ENCODE measurements around the gene RBM47. TPM values are rescaled to one million over a fixed set of nuclear protein-coding genes. Genes with fewer than 3 reads are reported as not detected.

RBM47 gene
- total RNA-seq, 1 donor from 2014 or later: 7.1 TPM

DNA sequence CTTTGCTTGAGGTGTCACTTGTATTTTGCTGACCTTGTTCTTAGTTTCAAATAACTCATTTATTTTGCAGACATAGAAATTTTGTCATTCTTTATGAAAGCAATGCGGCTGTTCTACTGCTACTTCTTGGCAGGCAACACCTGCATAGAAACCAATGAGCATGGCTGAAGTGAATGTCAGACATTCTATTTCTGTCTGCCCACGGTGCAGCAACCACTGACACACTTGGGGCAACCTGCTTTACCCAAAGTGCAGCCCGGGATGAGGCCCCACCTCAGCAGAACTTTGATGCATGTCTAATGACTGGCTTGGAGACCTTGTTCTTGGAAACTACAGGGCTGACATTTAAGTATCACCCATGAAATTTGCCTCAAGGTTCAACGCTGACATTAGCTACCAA is 93.6 kb downstream of the RBM47 start:
- H3K27me3 ChIP-seq: no peaks in the 10 kb centered on the region
- H3K27ac ChIP-seq: no peak overlapping the region
- DNase-seq (ENCODE audit: low spot score in 2 of 2): no peak
- no peaks in the 10 kb centered on the region for H3K4me1 ChIP-seq
- intact Hi-C loops (cut with DNase I): no loop called here
- H3K4me3 ChIP-seq: no peak overlapping the region
- no peaks in the 10 kb centered on the region for H3K9me3 ChIP-seq
- no peaks in the 10 kb centered on the region for H3K36me3 ChIP-seq
- TF ChIP-seq, protein P1, sequence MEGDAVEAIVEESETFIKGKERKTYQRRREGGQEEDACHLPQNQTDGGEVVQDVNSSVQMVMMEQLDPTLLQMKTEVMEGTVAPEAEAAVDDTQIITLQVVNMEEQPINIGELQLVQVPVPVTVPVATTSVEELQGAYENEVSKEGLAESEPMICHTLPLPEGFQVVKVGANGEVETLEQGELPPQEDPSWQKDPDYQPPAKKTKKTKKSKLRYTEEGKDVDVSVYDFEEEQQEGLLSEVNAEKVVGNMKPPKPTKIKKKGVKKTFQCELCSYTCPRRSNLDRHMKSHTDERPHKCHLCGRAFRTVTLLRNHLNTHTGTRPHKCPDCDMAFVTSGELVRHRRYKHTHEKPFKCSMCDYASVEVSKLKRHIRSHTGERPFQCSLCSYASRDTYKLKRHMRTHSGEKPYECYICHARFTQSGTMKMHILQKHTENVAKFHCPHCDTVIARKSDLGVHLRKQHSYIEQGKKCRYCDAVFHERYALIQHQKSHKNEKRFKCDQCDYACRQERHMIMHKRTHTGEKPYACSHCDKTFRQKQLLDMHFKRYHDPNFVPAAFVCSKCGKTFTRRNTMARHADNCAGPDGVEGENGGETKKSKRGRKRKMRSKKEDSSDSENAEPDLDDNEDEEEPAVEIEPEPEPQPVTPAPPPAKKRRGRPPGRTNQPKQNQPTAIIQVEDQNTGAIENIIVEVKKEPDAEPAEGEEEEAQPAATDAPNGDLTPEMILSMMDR (IDR thresholded peaks at IDR 0.05): no peak

DNA sequence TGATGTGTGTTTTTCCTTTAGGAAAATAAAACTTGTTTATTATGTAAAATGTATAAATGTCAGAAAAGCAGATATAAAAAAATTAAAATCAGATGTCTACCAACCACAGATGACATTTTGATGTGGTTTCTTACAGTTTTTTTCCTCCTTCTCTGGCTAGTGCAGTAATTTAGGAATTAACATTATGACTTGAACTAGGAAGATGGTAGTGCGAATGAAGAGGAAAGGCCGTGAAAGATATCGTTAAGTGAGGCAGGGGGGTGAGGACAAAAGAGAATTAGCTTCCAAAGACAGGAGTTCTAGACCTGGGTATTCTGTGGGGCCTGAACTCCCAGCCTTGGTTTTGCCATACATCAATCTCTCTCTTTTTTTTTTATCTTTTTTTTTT is 98.0 kb downstream of the RBM47 start:
- H3K36me3 ChIP-seq: no peaks in the 10 kb centered on the region
- H3K4me1 ChIP-seq: peaks cover 0 to 3% of the 10 kb centered on the region in 2 donors

DNA sequence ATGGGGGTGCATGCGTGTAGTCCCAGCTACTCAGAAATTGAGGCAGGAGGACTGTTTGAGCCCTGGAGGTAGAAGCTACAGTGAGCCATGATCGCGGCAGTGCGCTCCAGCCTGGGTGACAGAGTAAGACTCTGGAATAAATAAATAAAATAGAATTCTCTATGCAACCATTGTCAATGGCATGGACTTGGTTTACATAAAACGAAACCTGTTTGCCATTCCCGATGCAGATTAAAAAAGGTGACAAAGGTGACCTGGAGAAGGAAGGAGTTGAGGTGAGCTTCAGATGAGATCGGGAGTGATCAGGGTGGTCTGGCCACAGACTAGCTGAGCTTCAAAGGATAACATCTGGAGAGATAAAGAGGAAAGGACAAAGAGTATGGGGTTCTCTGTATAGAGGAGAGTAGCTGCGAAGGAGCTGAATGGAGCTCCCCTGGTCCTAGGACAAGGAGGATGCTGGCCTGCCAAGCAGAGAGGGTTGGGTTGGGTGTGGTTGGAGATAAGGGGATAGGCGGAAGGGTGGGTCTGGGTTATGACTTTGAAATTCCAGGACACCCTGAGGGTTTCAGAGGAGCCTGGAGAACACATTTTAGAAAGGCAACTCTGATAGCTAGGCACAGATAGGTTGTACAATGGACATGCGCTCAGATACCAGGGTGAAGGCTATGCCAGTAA is 98.6 kb downstream of the RBM47 start:
- no peak for DNase-seq (ENCODE audit: low spot score in 2 of 2)
- no peak overlapping the region for H3K27ac ChIP-seq
- no peaks in the 10 kb centered on the region for H3K36me3 ChIP-seq
- TF ChIP-seq, protein P1 (IDR thresholded peaks at IDR 0.05): no peak
- H3K4me1 ChIP-seq: peaks cover 2 to 6% of the 10 kb centered on the region in 2 donors
- no peak overlapping the region for H3K4me3 ChIP-seq
- intact Hi-C loops (cut with DNase I): no loop called here
- H3K9me3 ChIP-seq: no peaks in the 10 kb centered on the region
- no peaks in the 10 kb centered on the region for H3K27me3 ChIP-seq

More for the DNA sequence above, 98.0 kb downstream of the RBM47 start:
- intact Hi-C loops (cut with DNase I): no loop called here
- DNase-seq (ENCODE audit: low spot score in 2 of 2): no peak
- Histone ChIP-seq H3K27ac (no peak overlapping the region), H3K4me3 (no peak overlapping the region), H3K27me3 (no peaks in the 10 kb centered on the region), H3K9me3 (no peaks in the 10 kb centered on the region)
- TF ChIP-seq, protein P1 (IDR thresholded peaks at IDR 0.05): no peak

DNA sequence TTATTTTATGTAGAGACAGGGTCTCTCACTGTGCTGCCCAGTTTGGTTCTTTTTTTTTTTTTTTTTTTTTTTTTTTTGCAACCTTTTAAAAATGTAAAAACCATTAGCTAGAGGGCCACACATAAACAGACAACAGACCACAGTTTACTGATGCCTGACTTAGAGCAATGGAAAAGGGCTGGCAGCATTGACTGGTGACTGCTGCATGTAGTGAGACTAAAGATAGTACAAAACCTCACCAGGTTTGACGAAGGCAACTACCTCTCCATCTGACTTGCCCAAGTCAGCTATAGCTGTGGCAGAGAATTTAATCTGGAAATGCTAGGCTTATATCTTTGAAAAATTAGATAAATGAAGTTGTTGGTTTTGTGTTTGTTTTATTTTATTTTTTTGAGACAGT is 102.9 kb downstream of the RBM47 start:
- Histone ChIP-seq H3K9me3 (no peaks in the 10 kb centered on the region), H3K4me3 (no peak overlapping the region), H3K36me3 (no peaks in the 10 kb centered on the region), H3K4me1 (peaks cover 9 to 10% of the 10 kb centered on the region in 2 donors), H3K27ac (peak overlapping the region in 1 of 2 donors; percentile 78), H3K27me3 (no peaks in the 10 kb centered on the region)
- no peak for DNase-seq (ENCODE audit: low spot score in 2 of 2)
- TF ChIP-seq, protein P1 (IDR thresholded peaks at IDR 0.05): no peak
- intact Hi-C loops (cut with DNase I): no loop called here

DNA sequence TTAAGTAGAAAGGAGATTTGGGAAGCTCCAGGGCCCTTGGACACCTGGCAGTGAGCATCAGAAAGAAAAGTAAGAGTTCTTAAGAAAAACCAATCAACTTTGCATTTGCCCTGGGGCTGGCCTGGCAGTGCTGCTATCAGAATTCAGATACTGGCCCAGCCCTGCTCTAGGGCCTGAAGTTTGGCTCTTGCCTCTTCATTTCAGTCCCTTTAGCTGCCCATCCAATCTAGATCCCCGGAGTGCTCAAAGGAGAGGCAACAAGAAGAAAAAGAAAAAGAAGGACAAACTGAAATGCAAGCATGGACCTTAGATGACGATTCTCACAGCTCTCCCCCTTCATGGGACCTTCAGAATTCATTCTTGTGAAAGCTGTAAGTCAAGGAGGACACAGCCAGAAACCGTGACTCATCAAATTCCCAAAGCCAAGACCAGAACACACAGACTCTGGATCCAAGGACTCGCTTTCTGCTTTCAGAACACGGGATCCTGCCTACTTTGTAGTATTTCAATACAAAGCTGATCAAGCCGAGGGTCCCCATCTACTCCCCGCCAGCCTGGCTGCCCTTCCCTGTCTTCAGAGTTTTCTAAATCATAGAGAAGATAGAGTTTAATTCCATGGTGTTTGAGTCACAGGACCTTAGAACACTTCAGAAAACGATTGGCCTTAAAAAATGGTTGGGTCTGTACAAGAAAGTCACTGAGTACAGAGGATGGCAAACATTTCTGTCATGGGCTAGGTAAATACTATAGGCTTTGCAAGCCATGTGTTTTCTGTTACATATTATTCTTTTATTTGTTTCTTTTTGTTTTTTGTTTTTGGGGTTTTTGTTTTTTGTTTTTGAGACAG is 103.7 kb downstream of the RBM47 start:
- TF ChIP-seq, protein P1 (IDR thresholded peaks at IDR 0.05): no peak
- Histone ChIP-seq H3K4me1 (peaks cover 9 to 10% of the 10 kb centered on the region in 2 donors), H3K9me3 (no peaks in the 10 kb centered on the region), H3K27ac (peak overlapping the region; percentile 56 to 78), H3K4me3 (peak overlapping the region in 1 of 2 donors; percentile 27), H3K36me3 (no peaks in the 10 kb centered on the region), H3K27me3 (no peaks in the 10 kb centered on the region)
- DNase-seq (ENCODE audit: low spot score in 2 of 2): peak in 1 of 2 donors; percentile 76
- intact Hi-C loops (cut with DNase I): no loop called here

Measured in ascending aorta (tissue), 2 donors.